ENCODE results near the gene TM7SF3.

TM7SF3 gene

GRCh38 chr12:27006797-27007467, 7.3 kb downstream of the TM7SF3 start:
- no peak for TF ChIP-seq CTCF (IDR thresholded peaks at IDR 0.05; ENCODE audit: low read length, missing control alignments)
- no peak for DNase-seq (ENCODE audit: low read depth)

GRCh38 chr12:27005495-27005894, 8.7 kb downstream of the TM7SF3 start:
- H3K4me3 ChIP-seq (replicated peaks; ENCODE audit: low read depth, low read length): no peak overlapping the region
- no peak for DNase-seq (ENCODE audit: low read depth)
- no peak for TF ChIP-seq CTCF (IDR thresholded peaks at IDR 0.05; ENCODE audit: low read length, missing control alignments)

More at GRCh38 chr12:27006797-27007467, 7.3 kb downstream of the TM7SF3 start:
- H3K4me3 ChIP-seq (replicated peaks; ENCODE audit: low read depth, low read length): no peak overlapping the region

GRCh38 chr12:27003421-27004381, 10.5 kb downstream of the TM7SF3 start:
- H3K4me3 ChIP-seq (replicated peaks; ENCODE audit: low read depth, low read length): no peak overlapping the region
- no peak for DNase-seq (ENCODE audit: low read depth)
- TF ChIP-seq CTCF (IDR thresholded peaks at IDR 0.05; ENCODE audit: low read length, missing control alignments): no peak

- no peak for DNase-seq (ENCODE audit: low read depth)
- H3K4me3 ChIP-seq (replicated peaks; ENCODE audit: low read depth, low read length): no peak overlapping the region
- TF ChIP-seq CTCF (IDR thresholded peaks at IDR 0.05; ENCODE audit: low read length, missing control alignments): no peak
These were observed 12.0 kb downstream of the TM7SF3 start for GRCh38 chr12:27002141-27002540.

- no peak overlapping the region for H3K4me3 ChIP-seq (replicated peaks; ENCODE audit: low read depth, low read length)
- no peak for TF ChIP-seq CTCF (IDR thresholded peaks at IDR 0.05; ENCODE audit: low read length, missing control alignments)
- DNase-seq (ENCODE audit: low read depth): no peak
These were observed 12.5 kb downstream of the TM7SF3 start for GRCh38 chr12:27001663-27002062.

- no peak for DNase-seq (ENCODE audit: low read depth)
- no peak for TF ChIP-seq CTCF (IDR thresholded peaks at IDR 0.05; ENCODE audit: low read length, missing control alignments)
- no peak overlapping the region for H3K4me3 ChIP-seq (replicated peaks; ENCODE audit: low read depth, low read length)
These were observed 13.2 kb downstream of the TM7SF3 start for GRCh38 chr12:27000961-27001360.

Measured in fibroblast of pulmonary artery (primary cell).